Measurements from ENCODE around the gene ARMC5. TPM values are rescaled to one million over a fixed set of nuclear protein-coding genes. Genes with fewer than 3 reads are reported as not detected.

ARMC5 gene
- total and polyA plus RNA-seq, 10 of the 15 experiments (the other 5 are each of a cell fraction or from before 2014, with no cell fraction given), result 0.06 to 13.2 (median 5.6) TPM

DNA sequence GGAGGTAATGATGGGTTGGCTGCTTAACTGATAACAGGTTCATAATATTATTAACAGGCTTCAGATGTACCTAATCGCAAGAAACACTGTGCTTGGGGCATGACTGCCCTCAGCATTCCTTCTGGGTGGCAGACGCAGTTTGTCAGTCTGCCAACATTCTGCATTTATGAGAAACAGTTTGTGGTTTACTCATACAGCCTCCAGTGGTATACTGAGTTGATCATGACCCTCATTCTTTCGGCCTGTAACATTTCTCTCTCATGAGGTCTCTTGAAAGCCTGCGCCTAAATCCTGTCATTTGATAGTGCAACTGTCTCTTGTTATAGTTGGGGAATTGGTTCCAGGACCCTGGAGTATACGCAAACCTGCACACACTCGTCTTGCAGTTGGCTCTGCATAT lies 53.8 kb downstream of the ARMC5 start:
- in situ Hi-C loops (cut with MboI) (loop anchor here (5.0 kb wide), 1 partner anchor 184 kb away; no protein-coding TSS in a partner anchor), intact Hi-C loops (cut with micrococcal nuclease; ENCODE audit: unreplicated experiment) (no loop called here)
- ChIA-PET POLR2A (interaction anchor here (0.6 kb wide), 1 partner anchor 12 kb away, joined by 4 read pairs; no protein-coding TSS in a partner anchor), CTCF (no interaction called here), SMC1A (ENCODE audit: uncharacterized antibody, unreplicated experiment) (no interaction called here), RAD21 (ENCODE audit: unreplicated experiment) (no interaction called here)
- H3K4me2 ChIP-seq (ENCODE audit: control insufficient read depth, insufficient read depth), result no peak overlapping the region
- H3K36me3 ChIP-seq (ENCODE audit: control insufficient read depth in 2 of 2, insufficient read depth in 2 of 2, low read length in 1 of 2), result no peaks in the 10 kb centered on the region
- no peak overlapping the region for H3K9ac ChIP-seq (ENCODE audit: control insufficient read depth, insufficient read depth, low read length)
- 54% methylated on average over 6 of the region's 6 CpGs for WGBS (ENCODE audit: insufficient coverage, insufficient replicate concordance, low lambda C conversion rate, missing lambda C conversion rate)
- H4K20me1 ChIP-seq (ENCODE audit: control insufficient read depth, insufficient read depth), result no peaks in the 10 kb centered on the region
- DNase-seq (ENCODE audit: low read depth, low spot score) (no peak), FAIRE-seq (no peak), ATAC-seq (no peak)
- H3K4me1 ChIP-seq (ENCODE audit: control insufficient read depth, insufficient read depth, low read length), result no peaks in the 10 kb centered on the region
- no TSS peak for BruUV-seq (replicated peaks)
- H3K27ac ChIP-seq (ENCODE audit: control insufficient read depth, insufficient read depth), result no peak overlapping the region
- peaks cover 11% of the 10 kb centered on the region for H3K79me2 ChIP-seq (ENCODE audit: control insufficient read depth, insufficient read depth, low read length)
- H3K4me3 ChIP-seq, result no peak overlapping the region
- no peak for TF ChIP-seq SUZ12 (IDR thresholded peaks at IDR 0.05; ENCODE audit: unreplicated experiment)
- no peak for TF ChIP-seq TBL1XR1 (IDR thresholded peaks at IDR 0.05; ENCODE audit: low read depth, low read length)
- TF ChIP-seq, protein P1, sequence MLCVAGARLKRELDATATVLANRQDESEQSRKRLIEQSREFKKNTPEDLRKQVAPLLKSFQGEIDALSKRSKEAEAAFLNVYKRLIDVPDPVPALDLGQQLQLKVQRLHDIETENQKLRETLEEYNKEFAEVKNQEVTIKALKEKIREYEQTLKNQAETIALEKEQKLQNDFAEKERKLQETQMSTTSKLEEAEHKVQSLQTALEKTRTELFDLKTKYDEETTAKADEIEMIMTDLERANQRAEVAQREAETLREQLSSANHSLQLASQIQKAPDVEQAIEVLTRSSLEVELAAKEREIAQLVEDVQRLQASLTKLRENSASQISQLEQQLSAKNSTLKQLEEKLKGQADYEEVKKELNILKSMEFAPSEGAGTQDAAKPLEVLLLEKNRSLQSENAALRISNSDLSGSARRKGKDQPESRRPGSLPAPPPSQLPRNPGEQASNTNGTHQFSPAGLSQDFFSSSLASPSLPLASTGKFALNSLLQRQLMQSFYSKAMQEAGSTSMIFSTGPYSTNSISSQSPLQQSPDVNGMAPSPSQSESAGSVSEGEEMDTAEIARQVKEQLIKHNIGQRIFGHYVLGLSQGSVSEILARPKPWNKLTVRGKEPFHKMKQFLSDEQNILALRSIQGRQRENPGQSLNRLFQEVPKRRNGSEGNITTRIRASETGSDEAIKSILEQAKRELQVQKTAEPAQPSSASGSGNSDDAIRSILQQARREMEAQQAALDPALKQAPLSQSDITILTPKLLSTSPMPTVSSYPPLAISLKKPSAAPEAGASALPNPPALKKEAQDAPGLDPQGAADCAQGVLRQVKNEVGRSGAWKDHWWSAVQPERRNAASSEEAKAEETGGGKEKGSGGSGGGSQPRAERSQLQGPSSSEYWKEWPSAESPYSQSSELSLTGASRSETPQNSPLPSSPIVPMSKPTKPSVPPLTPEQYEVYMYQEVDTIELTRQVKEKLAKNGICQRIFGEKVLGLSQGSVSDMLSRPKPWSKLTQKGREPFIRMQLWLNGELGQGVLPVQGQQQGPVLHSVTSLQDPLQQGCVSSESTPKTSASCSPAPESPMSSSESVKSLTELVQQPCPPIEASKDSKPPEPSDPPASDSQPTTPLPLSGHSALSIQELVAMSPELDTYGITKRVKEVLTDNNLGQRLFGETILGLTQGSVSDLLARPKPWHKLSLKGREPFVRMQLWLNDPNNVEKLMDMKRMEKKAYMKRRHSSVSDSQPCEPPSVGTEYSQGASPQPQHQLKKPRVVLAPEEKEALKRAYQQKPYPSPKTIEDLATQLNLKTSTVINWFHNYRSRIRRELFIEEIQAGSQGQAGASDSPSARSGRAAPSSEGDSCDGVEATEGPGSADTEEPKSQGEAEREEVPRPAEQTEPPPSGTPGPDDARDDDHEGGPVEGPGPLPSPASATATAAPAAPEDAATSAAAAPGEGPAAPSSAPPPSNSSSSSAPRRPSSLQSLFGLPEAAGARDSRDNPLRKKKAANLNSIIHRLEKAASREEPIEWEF (IDR thresholded peaks at IDR 0.05; ENCODE audit: insufficient replicate concordance, low read depth, low read length), result no peak
- no peak for TF ChIP-seq POLR2AphosphoS2 (IDR thresholded peaks at IDR 0.05; ENCODE audit: low read depth, low read length)
- TF ChIP-seq, protein P2, sequence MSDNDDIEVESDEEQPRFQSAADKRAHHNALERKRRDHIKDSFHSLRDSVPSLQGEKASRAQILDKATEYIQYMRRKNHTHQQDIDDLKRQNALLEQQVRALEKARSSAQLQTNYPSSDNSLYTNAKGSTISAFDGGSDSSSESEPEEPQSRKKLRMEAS (IDR thresholded peaks at IDR 0.05; ENCODE audit: low read depth, low read length), result no peak
- TF ChIP-seq EP300 (IDR thresholded peaks at IDR 0.05; ENCODE audit: borderline replicate concordance in 1 of 2, control insufficient read depth in 1 of 2, low read depth in 2 of 2, low read length in 2 of 2), result no peak
- TF ChIP-seq EED (IDR thresholded peaks at IDR 0.05; ENCODE audit: low read depth), result no peak
- TF ChIP-seq ZNF207 (IDR thresholded peaks at IDR 0.05; ENCODE audit: borderline replicate concordance), result no peak
- no peak for TF ChIP-seq BMI1 (IDR thresholded peaks at IDR 0.05; ENCODE audit: borderline replicate concordance)
- no peak for TF ChIP-seq ETV6 (conservative IDR thresholded peaks at IDR 0.05 in 1 of 2, IDR thresholded peaks at IDR 0.05 in 1 of 2; ENCODE audit: borderline replicate concordance in 1 of 2, low read depth in 1 of 2)
- no peak for TF ChIP-seq CEBPB (IDR thresholded peaks at IDR 0.05; ENCODE audit: borderline replicate concordance in 1 of 2, low read depth in 2 of 2, low read length in 2 of 2)
- no peak for TF ChIP-seq NR2C2 (IDR thresholded peaks at IDR 0.05; ENCODE audit: borderline replicate concordance, control insufficient read depth, insufficient read length, low read depth)
- no peak for TF ChIP-seq CHD1 (IDR thresholded peaks at IDR 0.05; ENCODE audit: low read depth, low read length)
- TF ChIP-seq LARP7 (IDR thresholded peaks at IDR 0.05), result no peak
- H3K9me3 ChIP-seq (replicated peaks; ENCODE audit: control insufficient read depth, insufficient read depth, low read length), result no peaks in the 10 kb centered on the region; the same call in 2 of the 3 replicates
- no peaks in the 10 kb centered on the region for H3K27me3 ChIP-seq (replicated peaks in 1 of 2; ENCODE audit: control insufficient read depth in 2 of 2, insufficient read depth in 2 of 2, low read length in 1 of 2)
- H2AFZ ChIP-seq (ENCODE audit: control insufficient read depth, low read depth, low read length), result no peak overlapping the region

All from GM12878 (cell line).